K562 (cell line): ENCODE results near the gene DLX6. TPM values are rescaled to one million over a fixed set of nuclear protein-coding genes. Genes with fewer than 3 reads are reported as not detected.

Source experiments
- HDAC2 ChIP-seq: fragments of 450-650 bp; IDR thresholded peaks from 2 replicates; pipeline ENCODE4 v1.6.1; 2016; ENCODE audit warnings: mild to moderate bottlenecking
- HDAC8 ChIP-seq: fragments of 450-650 bp; IDR thresholded peaks from 2 replicates; pipeline ENCODE4 v1.6.1; 2016; ENCODE audit warnings: mild to moderate bottlenecking, missing genetic modification characterization, moderate library complexity, missing compliant biosample characterization
- HNRNPK ChIP-seq: fragments of 200-400 bp; formaldehyde crosslinking; IDR thresholded peaks from one replicate; pipeline ENCODE4 v1.6.1; 2018; ENCODE audit warnings: mild to moderate bottlenecking, low read depth, low read length; ENCODE audit not compliant: poor library complexity, severe bottlenecking
- IFI16 ChIP-seq: fragments of 250-450 bp; sonication (Bioruptor Pico); IDR thresholded peaks from 2 replicates; pipeline ENCODE4 v2.1.2; 2022; ENCODE audit warnings: mild to moderate bottlenecking, inconsistent platforms
- PHF20 ChIP-seq: fragments of 450-650 bp; IDR thresholded peaks from 2 replicates; pipeline ENCODE4 v1.6.1; 2018; ENCODE audit not compliant: partially characterized antibody
- SAP30 ChIP-seq: fragments of 200-600 bp; sonication (generic); IDR thresholded peaks from 2 replicates; pipeline ENCODE4 v1.6.1; 2012; ENCODE audit warnings: borderline replicate concordance, low read depth, mild to moderate bottlenecking, moderate library complexity, low read length, control low read depth, inconsistent platforms; ENCODE audit not compliant: insufficient read depth, poor library complexity, severe bottlenecking
- SIN3A ChIP-seq, 2 experiments: fragments of 150-350 bp in 1 of 2; IDR thresholded peaks; 2 replicates each; pipeline ENCODE4 v1.6.1; 2011 to 2016; ENCODE audit warnings: borderline replicate concordance in 2 of 2, low read depth in 2 of 2, low read length in 2 of 2, mild to moderate bottlenecking in 2 of 2, moderate library complexity in 2 of 2; ENCODE audit not compliant: control insufficient read depth in 1 of 2
- SIRT6 ChIP-seq: IDR thresholded peaks from one replicate; pipeline ENCODE4 v1.6.1; 2012; ENCODE audit warnings: low read depth, mild to moderate bottlenecking, control low read depth, inconsistent platforms, low read length, moderate library complexity
- SMAD3 ChIP-seq: fragments of 450-650 bp; formaldehyde crosslinking; conservative IDR thresholded peaks from 2 replicates; pipeline ENCODE4 v1.4.0; 2020; ENCODE audit warnings: mild to moderate bottlenecking
- SPI1 ChIP-seq: IDR thresholded peaks from 2 replicates; pipeline ENCODE4 v1.6.1; 2011; ENCODE audit warnings: low read depth, low read length, control low read depth, borderline replicate concordance
- TAF9B ChIP-seq: fragments of 450-650 bp; IDR thresholded peaks from 2 replicates; pipeline ENCODE4 v1.6.1; 2018; ENCODE audit warnings: mild to moderate bottlenecking; ENCODE audit not compliant: partially characterized antibody
- ZNF586 ChIP-seq: fragments of 450-650 bp; formaldehyde crosslinking; conservative IDR thresholded peaks from 2 replicates; pipeline ENCODE4 v1.4.0; 2020; ENCODE audit warnings: mild to moderate bottlenecking, moderate library complexity
- polyA plus RNA-seq, 8 experiments: library from polyadenylated mRNA; depleted of rRNA in 4 of 8; stranded (reverse) in 5 of 8; unstranded in 3 of 8; fragments of >200 nt; fragmentation: Nextera tagmentation in 2 of 8; fragmentation: Illumina TruSeq in 1 of 8; extraction: Ambion mirVana in 2 of 8; extraction: Trizol in 1 of 8; gene quantifications; 2 replicates each; pipeline versions ENCODE4 v1.2.1 to v1.2.3, GENCODE V29; 2011 to 2014; ENCODE audit warnings: inconsistent platforms in 1 of 8, missing spikeins in 1 of 8
- total RNA-seq, 7 experiments: library from RNA; depleted of rRNA in 6 of 7; stranded (reverse); fragments of >200 nt in 6 of 7; fragmentation: Illumina TruSeq in 2 of 7; extraction: Trizol in 2 of 7; gene quantifications; 2 replicates each; pipeline versions ENCODE4 v1.2.1 to v1.2.3, GENCODE V29; 2011 to 2021; ENCODE audit warnings: low replicate concordance in 1 of 7
- TF ChIP-seq, protein P1 (sequence below): fragments of 250-450 bp; sonication (Bioruptor Pico); IDR thresholded peaks from 2 replicates; pipeline ENCODE4 v1.5.0; 2020; ENCODE audit warnings: mild to moderate bottlenecking, borderline replicate concordance
- TF ChIP-seq, protein P2 (sequence below): fragments of 450-650 bp; formaldehyde crosslinking; IDR thresholded peaks from 2 replicates; pipeline ENCODE4 v1.4.0; 2020; ENCODE audit warnings: mild to moderate bottlenecking
- TF ChIP-seq, protein P3 (sequence below): IDR thresholded peaks from 2 replicates; pipeline ENCODE4 v1.6.1; 2014; ENCODE audit warnings: antibody characterized with exemption

DLX6 gene
- total and polyA plus RNA-seq, 9 of the 15 experiments (the other 6 are each of a cell fraction or from before 2014, with no cell fraction given), result not detected

DNA sequence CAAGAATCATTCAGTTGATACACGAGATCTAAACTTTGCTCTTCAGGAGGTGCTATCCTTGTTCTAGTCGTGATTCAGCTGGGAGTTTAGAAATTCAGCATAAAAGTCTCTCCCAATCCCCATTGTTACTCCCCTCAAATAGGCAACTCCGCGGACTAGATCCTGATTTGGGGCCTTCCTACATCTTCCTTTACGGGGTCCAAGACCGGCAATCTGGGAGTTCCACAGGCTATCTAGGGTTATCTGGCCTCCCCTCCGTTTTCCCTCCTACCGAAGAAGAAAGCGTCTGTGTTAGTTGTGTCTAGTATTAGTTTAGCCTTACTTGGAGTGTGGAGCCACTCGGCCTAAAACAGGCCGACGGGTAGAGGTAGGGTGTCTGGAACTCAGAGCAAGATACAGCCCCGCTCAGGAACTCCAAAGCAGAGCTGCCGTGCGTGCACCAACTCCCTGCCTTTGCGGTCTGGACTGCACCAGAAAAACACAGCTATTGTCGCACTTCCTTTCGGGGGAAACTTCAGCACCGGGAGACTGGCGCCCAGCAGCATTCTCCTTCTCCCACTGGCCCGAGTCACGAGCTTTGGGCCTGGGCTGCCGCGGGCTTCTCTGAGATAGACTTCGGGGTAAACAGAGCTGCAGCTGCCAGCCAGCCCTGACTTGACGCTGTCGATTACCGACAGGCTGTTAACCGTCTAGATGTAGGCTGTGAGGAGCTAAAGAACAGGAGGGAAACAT is 20.8 kb downstream of the DLX6 start (continued):
- TF ChIP-seq PHF20, result no peak
- TF ChIP-seq, protein P1, sequence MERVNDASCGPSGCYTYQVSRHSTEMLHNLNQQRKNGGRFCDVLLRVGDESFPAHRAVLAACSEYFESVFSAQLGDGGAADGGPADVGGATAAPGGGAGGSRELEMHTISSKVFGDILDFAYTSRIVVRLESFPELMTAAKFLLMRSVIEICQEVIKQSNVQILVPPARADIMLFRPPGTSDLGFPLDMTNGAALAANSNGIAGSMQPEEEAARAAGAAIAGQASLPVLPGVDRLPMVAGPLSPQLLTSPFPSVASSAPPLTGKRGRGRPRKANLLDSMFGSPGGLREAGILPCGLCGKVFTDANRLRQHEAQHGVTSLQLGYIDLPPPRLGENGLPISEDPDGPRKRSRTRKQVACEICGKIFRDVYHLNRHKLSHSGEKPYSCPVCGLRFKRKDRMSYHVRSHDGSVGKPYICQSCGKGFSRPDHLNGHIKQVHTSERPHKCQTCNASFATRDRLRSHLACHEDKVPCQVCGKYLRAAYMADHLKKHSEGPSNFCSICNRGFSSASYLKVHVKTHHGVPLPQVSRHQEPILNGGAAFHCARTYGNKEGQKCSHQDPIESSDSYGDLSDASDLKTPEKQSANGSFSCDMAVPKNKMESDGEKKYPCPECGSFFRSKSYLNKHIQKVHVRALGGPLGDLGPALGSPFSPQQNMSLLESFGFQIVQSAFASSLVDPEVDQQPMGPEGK, result no peak
- no peak for TF ChIP-seq SMAD3 (CRISPR knock-in tag)
- TF ChIP-seq, protein P2, sequence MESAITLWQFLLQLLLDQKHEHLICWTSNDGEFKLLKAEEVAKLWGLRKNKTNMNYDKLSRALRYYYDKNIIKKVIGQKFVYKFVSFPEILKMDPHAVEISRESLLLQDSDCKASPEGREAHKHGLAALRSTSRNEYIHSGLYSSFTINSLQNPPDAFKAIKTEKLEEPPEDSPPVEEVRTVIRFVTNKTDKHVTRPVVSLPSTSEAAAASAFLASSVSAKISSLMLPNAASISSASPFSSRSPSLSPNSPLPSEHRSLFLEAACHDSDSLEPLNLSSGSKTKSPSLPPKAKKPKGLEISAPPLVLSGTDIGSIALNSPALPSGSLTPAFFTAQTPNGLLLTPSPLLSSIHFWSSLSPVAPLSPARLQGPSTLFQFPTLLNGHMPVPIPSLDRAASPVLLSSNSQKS, result no peak
- TF ChIP-seq TAF9B, result no peak
- TF ChIP-seq SIN3A (IDR thresholded peaks at IDR 0.05; ENCODE audit: borderline replicate concordance in 2 of 2, control insufficient read depth in 1 of 2, low read depth in 2 of 2, low read length in 2 of 2), result no peak
- TF ChIP-seq, protein P3, sequence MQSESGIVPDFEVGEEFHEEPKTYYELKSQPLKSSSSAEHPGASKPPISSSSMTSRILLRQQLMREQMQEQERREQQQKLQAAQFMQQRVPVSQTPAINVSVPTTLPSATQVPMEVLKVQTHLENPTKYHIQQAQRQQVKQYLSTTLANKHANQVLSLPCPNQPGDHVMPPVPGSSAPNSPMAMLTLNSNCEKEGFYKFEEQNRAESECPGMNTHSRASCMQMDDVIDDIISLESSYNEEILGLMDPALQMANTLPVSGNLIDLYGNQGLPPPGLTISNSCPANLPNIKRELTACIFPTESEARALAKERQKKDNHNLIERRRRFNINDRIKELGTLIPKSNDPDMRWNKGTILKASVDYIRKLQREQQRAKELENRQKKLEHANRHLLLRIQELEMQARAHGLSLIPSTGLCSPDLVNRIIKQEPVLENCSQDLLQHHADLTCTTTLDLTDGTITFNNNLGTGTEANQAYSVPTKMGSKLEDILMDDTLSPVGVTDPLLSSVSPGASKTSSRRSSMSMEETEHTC, result no peak
- TF ChIP-seq SIRT6, result no peak
- no peak for TF ChIP-seq SPI1
- TF ChIP-seq ZNF586 (CRISPR knock-in tag), result no peak
- TF ChIP-seq HDAC2, result no peak
- TF ChIP-seq HNRNPK, result no peak
- no peak for TF ChIP-seq HDAC8 (tag)
- no peak for TF ChIP-seq SAP30
- no peak for TF ChIP-seq IFI16 (CRISPR knock-in tag)
